AG09309 (cell line): ENCODE results near the gene TMEM141.
"Not testable (repeated sequence)": the region's sequence is repeated elsewhere in the genome, so short reads cannot be mapped to it uniquely, and the experiment has no call there.

Experiments
- DNase-seq: peaks from one replicate; pipeline ENCODE4 v3.0.0-alpha.2; 2010; ENCODE audit warnings: low read depth
- H3K4me3 ChIP-seq: 2 replicates; pipeline ENCODE4 v1.5.1; 2011; ENCODE audit warnings: mild to moderate bottlenecking, low read depth, low read length, moderate library complexity; ENCODE audit not compliant: control insufficient read depth
- TF ChIP-seq, protein P1 (sequence below): IDR thresholded peaks from 2 replicates; pipeline ENCODE4 v1.5.1; 2011; ENCODE audit warnings: mild to moderate bottlenecking, low read depth, low read length, inconsistent platforms; ENCODE audit not compliant: insufficient read depth, control insufficient read depth; ENCODE audit errors: missing control alignments

Gene TMEM141

DNA sequence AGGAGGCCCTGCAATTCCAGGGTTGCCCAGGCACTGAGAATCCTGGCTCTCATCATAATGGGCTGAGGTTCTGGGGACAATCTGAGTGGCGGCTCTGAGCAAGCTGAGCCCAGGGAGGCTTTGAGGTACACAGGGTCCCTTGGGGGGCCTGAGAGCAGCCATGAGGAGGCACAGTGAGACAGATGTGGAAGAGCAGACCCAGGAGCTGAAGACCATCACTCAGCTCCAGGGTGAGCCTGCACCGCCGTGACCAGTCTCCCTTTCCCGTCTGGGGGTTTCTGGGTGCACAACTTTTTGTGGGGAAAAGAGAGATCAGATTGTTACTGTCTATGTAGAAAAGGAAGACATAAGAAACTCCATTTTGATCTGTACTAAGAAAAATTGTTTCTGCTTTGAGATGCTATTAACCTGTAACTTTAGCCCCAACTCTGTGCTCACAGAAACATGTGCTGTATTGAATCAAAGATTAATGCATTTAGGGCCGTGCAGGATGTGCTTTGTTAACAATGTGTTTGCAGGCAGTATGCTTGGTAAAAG, 5.2 kb downstream of the TMEM141 start, which contains the start of gene CCDC183:
Gene CCDC183 (plus strand): TSS at position 101 of the 537 bp plus-strand sequence. CDS start 60 bp downstream, at position 161.
- DNase-seq, result no peak
- TF ChIP-seq, protein P1, sequence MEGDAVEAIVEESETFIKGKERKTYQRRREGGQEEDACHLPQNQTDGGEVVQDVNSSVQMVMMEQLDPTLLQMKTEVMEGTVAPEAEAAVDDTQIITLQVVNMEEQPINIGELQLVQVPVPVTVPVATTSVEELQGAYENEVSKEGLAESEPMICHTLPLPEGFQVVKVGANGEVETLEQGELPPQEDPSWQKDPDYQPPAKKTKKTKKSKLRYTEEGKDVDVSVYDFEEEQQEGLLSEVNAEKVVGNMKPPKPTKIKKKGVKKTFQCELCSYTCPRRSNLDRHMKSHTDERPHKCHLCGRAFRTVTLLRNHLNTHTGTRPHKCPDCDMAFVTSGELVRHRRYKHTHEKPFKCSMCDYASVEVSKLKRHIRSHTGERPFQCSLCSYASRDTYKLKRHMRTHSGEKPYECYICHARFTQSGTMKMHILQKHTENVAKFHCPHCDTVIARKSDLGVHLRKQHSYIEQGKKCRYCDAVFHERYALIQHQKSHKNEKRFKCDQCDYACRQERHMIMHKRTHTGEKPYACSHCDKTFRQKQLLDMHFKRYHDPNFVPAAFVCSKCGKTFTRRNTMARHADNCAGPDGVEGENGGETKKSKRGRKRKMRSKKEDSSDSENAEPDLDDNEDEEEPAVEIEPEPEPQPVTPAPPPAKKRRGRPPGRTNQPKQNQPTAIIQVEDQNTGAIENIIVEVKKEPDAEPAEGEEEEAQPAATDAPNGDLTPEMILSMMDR, result no peak
- no peak within 1 kb of the TSS for H3K4me3 ChIP-seq

DNA sequence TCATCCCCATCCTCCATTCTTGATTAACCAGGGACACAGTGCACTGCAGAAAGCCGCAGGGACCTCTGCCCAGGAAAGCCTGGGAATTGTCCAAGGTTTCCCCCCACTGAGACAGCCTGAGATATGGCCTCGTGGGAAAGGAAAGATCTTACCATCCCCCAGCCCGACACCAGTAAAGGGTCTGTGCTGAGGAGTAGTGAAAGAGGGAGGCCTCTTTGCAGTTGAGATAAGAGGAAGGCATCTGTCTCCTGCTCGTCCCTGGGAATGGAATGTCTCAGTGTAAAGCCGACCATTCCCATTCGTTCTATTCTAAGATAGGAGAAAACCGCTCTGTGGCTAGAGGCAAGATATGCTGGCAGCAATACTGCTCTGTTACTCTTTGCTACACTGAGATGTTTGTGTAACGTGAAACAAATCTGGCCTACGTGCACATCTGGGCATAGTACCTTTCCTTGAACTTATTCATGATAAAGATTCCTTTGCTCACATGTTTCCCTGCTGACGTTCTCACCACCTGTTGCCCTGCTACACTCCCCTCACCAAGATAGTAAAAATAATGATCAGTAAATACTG, 5.7 kb downstream of the TMEM141 start:
- DNase-seq, H3K4me3 ChIP-seq: not testable (repeated sequence)

DNA sequence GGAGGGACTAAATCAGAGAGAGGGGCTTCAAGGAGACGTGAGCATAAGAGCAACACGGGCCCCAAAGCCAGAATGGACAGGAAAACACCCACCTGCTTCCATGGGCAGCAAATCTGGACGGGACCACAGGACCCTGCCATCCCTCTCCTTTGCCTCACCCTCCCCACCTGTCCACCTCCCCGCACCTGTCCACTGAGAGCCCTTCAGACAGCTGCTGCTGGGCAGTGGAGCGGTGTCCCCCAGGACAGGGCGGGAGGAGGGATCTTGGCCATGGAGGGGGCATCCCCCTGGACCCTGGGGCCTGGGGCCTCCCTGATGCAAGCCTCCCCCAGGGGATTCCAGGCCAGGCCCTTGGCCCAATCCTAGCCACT, 7.5 kb downstream of the TMEM141 start:
- no peak overlapping the region for H3K4me3 ChIP-seq
- TF ChIP-seq, protein P1, result no peak
- DNase-seq, result no peak

DNA sequence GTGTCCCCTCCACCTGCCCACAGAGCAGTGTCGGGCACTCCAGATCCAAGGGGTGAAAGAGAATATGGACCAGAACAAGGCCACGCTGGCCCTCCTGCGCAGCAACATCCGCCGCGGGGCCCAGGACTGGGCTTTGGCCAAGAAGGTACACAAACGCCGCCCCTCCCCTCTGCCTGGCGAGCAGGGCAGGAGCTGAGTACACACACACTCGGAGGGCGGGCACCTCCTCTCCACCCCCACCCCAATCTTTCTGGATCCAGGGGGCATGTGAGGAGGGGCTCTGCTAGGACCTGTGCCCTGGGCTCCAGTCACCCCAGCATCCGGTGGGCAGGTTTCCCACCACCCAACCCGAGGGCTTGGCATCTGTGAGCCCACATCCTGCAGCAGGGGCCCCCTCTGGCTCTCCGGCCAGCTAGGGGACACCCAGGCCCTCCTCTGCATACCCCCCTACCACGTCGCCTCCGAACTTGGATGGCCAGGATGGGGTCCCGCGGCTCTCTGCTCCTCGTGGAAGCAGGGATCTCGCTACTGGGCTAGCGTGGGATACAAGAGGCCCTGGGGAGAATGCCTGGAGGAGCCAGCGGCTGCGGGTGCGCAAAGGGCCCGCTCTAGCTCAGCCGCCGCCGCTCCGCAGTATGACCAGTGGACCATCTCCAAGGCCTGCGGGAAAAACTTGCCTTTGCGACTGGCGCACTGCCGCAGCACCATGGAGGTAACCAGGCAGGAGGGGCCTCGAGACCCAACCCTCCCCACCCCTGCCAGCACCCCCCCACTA, 8.1 kb downstream of the TMEM141 start:
- H3K4me3 ChIP-seq, result no peak overlapping the region
- TF ChIP-seq, protein P1, result no peak
- no peak for DNase-seq

DNA sequence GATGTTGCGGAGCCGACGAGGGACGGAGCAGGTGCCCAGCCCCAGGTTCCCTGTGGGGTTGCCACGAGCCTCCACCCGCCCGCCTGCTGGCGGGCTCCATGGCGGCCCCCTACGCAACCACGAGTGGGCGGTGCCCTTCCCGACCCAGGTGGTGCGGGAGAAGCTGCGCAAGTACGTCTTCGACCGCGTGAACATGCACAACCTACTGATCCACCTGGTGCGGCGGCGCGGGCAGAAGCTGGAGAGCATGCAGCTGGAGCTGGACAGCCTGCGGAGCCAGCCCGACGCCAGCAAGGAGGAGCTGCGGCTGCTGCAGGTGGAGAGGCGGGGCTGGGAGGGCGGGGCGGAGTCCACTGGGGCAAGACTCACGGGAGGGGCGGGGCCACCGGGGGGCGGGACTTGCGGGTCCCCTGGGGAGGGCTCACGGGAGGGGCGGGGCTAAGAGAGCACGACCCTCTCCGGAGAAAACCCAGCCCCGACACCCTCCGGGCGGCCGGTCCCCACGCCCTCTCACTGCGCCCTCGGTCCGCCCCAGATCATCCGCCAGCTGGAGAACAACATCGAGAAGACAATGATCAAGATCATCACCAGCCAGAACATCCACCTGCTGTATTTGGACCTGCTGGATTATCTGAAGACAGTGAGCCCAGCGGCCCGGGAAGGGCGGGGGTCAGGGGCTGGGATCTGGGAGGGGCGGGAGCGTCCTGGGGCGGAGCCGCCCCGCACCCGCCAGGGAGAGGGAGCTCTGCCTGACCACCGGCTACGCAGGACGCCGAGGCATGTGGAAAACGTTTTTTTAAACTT, 8.9 kb downstream of the TMEM141 start:
- H3K4me3 ChIP-seq, result no peak overlapping the region
- no peak for DNase-seq
- TF ChIP-seq, protein P1, result no peak

DNA sequence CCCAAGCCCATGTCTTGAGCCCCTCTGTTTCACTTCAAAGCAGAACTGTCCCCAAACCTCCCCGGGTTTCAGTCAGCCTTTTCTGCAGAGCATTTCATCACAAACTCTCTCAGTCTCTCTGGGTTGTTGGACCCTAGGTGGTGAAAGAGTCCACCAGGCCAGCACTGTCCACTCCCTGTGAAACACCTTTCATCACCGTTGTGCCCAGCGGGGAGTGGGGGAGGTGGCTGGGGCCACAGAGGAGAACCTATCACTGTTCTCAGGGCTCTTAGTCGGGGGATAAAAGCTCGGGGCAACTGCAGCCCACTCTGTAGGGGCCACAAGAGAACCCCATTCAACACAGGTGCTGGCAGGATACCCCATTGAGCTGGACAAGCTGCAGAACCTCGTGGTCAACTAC, 11.2 kb downstream of the TMEM141 start:
- no peak for DNase-seq
- H3K4me3 ChIP-seq, result no peak overlapping the region
- TF ChIP-seq, protein P1, result no peak

DNA sequence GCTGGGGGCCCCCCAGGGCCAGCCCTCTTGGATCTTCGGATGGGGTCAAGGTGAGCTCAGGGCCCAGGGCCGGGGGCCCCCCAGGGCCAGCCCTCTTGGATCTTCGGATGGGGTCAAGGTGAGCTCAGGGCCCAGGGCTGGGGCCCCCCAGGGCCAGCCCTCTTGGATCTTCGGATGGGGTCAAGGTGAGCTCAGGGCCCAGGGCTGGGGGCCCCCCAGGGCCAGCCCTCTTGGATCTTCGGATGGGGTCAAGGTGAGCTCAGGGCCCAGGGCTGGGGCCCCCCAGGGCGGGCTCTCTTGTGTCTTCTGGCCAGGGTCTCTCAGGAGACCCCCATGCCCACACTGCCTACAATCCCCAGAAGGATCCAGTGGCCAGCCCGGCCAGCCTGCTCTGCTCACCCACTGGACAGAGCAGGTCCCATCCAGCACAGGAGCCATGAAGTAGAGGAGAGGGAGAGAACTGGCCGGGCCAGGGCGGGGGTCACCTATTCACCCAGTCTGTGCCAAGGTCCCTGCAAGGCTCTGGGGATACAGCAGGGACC, 11.9 kb downstream of the TMEM141 start:
- DNase-seq, H3K4me3 ChIP-seq: not testable (repeated sequence)
